GM12891 (cell line): ENCODE results near the gene ZNF823.

Source experiments
- DNase-seq: peaks from one replicate; pipeline ENCODE4 v3.0.0; 2011; ENCODE audit warnings: low spot score; ENCODE audit not compliant: insufficient read length
- FAIRE-seq: peaks from 2 replicates; lab custom pipeline; 2011; peaks lifted over from hg19 to GRCh38; lab: Jason Lieb, UNC
- PAX5 ChIP-seq: IDR thresholded peaks from 2 replicates; pipeline ENCODE4 v1.6.1; 2011; ENCODE audit warnings: low read length, moderate library complexity, mild to moderate bottlenecking; ENCODE audit not compliant: insufficient read depth, severe bottlenecking
- POLR2A ChIP-seq: IDR thresholded peaks from 2 replicates; pipeline ENCODE4 v1.6.1; 2011; ENCODE audit warnings: low read depth, low read length, control low read depth
- POLR2AphosphoS5 ChIP-seq: IDR thresholded peaks from 2 replicates; pipeline ENCODE4 v1.6.1; 2011; ENCODE audit warnings: low read depth, low read length, control low read depth
- POU2F2 ChIP-seq: IDR thresholded peaks from 2 replicates; pipeline ENCODE4 v1.6.1; 2011; ENCODE audit warnings: low read depth, mild to moderate bottlenecking, control low read depth, low read length, moderate library complexity
- SPI1 ChIP-seq: IDR thresholded peaks from 2 replicates; pipeline ENCODE4 v1.6.1; 2011; ENCODE audit warnings: low read depth, low read length, control low read depth
- TAF1 ChIP-seq: IDR thresholded peaks from 2 replicates; pipeline ENCODE4 v1.6.1; 2011; ENCODE audit warnings: low read depth, low read length, control low read depth

The ZNF823 gene

GRCh38 chr19:11699931-11700794 lies 38.6 kb downstream of the ZNF823 start:
- DNase-seq, result no peak
- FAIRE-seq, result peak; percentile 16
- no peak for TF ChIP-seq POU2F2
- TF ChIP-seq PAX5, result no peak
- no peak for TF ChIP-seq POLR2AphosphoS5
- TF ChIP-seq SPI1, result no peak
- TF ChIP-seq TAF1, result no peak
- no peak for TF ChIP-seq POLR2A

GRCh38 chr19:11698231-11698630 lies 40.5 kb downstream of the ZNF823 start:
- FAIRE-seq (no peak), DNase-seq (no peak)
- TF ChIP-seq POLR2AphosphoS5, result no peak
- no peak for TF ChIP-seq SPI1
- no peak for TF ChIP-seq POLR2A
- no peak for TF ChIP-seq PAX5
- TF ChIP-seq TAF1, result no peak
- no peak for TF ChIP-seq POU2F2

- TF ChIP-seq PAX5, result no peak
- TF ChIP-seq SPI1, result no peak
- no peak for TF ChIP-seq POLR2A
- no peak for TF ChIP-seq POLR2AphosphoS5
- TF ChIP-seq TAF1, result no peak
- no peak for TF ChIP-seq POU2F2
- no peak for DNase-seq
- no peak for FAIRE-seq
These were observed 41.4 kb downstream of the ZNF823 start for GRCh38 chr19:11697284-11697855.

GRCh38 chr19:11694533-11695439 lies 44.0 kb downstream of the ZNF823 start:
- DNase-seq (peak; percentile 79), FAIRE-seq (peak; percentile 81)
- TF ChIP-seq POLR2AphosphoS5, result no peak
- no peak for TF ChIP-seq TAF1
- TF ChIP-seq PAX5, result no peak
- TF ChIP-seq POLR2A, result no peak
- no peak for TF ChIP-seq SPI1
- TF ChIP-seq POU2F2, result no peak

- FAIRE-seq (peak; percentile 66), DNase-seq (no peak)
- no peak for TF ChIP-seq PAX5
- no peak for TF ChIP-seq POU2F2
- no peak for TF ChIP-seq TAF1
- no peak for TF ChIP-seq POLR2A
- TF ChIP-seq POLR2AphosphoS5, result no peak
- TF ChIP-seq SPI1, result no peak
These were observed 44.9 kb downstream of the ZNF823 start for GRCh38 chr19:11693505-11694499.

DNA sequence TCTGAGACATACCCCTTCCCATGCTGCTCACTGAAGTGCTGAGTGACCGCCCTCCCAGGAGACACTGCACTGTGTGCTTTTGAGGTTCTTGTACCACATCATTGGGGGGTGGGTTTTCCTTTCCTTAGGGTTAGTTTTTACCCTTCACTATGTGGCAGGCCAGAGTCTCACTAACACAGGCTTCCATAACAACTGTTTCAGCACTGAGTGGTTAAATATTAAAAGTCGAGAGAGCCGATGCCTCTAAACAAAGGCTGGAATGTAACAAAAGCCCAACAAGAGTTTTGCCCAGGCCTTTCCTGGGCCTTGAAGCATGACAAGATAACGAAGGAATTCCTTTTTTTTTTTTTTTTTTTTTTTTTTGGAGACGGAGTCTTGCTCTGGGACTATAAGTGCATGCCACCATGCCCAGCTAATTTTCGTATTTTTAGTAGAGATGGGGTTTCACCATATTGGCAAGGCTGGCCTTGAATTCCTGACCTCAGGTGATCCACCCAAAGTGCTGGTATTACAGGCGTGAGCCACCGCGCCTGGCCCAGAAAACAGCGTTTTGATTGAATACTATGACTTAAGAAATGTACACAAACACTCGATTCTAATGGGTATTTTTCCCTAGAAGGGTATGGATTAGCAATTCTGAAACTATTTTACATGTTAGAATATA lies 46.5 kb downstream of the ZNF823 start:
- no peak for DNase-seq
- TF ChIP-seq POLR2AphosphoS5 (no peak), SPI1 (no peak)
- FAIRE-seq, result no peak

DNA sequence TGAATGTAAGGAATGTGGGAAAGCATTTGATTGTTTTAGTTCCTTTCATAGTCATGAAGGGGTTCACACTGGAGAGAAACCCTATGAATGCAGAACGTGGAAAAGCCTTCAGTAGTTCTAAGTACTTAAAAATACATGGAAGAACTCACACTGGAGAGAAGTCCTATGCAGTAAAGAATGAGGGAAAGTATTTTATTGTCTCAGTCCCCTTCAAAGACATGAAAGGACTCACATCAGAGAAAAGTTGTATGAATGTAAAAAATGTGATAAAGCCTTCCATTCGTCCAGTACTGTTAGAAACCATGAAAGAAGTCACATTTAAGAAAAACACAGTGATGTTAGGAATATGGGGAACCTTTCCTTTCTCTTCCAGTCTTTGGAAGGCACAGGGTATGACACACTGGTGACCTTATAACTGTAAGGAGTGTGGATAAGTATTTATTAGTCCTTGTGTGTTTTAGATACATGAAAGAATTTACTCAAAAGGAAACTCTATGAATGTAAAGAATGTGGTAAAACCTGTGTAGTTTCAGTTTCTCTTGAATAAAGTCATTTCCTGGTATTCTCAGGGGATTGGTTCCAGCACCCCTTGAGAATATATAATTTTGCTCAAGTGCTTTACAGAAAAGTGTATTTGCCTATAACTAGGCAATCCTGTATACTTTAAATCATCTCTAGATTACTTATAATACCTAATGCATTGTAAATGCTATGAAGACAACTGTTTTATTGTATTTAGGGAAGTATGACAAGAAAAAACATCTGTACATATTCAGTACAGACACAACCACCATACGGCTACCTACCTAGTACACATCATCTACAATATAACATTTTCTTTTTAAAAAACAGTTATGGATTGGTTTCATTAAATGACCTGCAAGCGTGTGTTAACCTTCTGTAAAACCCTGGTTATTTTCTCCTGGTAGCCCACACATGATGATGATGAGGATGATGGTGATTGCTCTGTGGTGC lies 52.8 kb downstream of the ZNF823 start:
- TF ChIP-seq SPI1 (no peak), POLR2AphosphoS5 (no peak), POLR2A (no peak), PAX5 (no peak), TAF1 (no peak), POU2F2 (no peak)
- no peak for FAIRE-seq
- no peak for DNase-seq
